ENCODE measurements around the gene ARAP2.
"Not testable (repeated sequence)": the region's sequence is repeated elsewhere in the genome, so short reads cannot be mapped to it uniquely, and the experiment has no call there.

Gene ARAP2

DNA sequence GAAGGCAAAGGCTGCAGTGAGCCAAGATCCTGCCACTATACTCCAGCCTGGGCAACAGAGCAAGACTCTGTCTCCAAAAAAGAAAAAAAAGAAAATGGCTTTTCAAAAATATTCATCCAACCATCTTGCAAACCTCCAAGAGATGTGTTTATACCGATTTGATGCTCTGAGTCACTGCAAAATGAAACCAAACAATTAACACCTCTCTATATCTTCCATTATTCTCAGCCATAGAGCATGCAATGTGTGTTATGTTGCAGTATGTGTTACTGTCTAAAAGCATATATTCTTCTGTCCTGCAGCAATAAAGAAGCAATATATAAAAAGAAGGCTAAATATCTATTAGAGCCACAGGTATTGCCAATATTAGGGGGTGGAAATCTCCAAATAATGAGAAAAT lies 51.4 kb downstream of the ARAP2 start:
- no peak overlapping the region for H3K4me3 ChIP-seq (ENCODE audit: low read length)
- H3K36me3 ChIP-seq (ENCODE audit: insufficient read depth, low read depth, low read length): no peaks in the 10 kb centered on the region
- no peak overlapping the region for H3K27ac ChIP-seq (ENCODE audit: low read length)
- no peaks in the 10 kb centered on the region for H3K9me3 ChIP-seq (ENCODE audit: insufficient read depth, low read depth, low read length)
- H3K4me1 ChIP-seq (ENCODE audit: insufficient read depth, low read length): no peaks in the 10 kb centered on the region
- no peaks in the 10 kb centered on the region for H3K27me3 ChIP-seq (ENCODE audit: insufficient read depth, low read length)
- H3K9ac ChIP-seq (ENCODE audit: low read depth, low read length): no peak overlapping the region

DNA sequence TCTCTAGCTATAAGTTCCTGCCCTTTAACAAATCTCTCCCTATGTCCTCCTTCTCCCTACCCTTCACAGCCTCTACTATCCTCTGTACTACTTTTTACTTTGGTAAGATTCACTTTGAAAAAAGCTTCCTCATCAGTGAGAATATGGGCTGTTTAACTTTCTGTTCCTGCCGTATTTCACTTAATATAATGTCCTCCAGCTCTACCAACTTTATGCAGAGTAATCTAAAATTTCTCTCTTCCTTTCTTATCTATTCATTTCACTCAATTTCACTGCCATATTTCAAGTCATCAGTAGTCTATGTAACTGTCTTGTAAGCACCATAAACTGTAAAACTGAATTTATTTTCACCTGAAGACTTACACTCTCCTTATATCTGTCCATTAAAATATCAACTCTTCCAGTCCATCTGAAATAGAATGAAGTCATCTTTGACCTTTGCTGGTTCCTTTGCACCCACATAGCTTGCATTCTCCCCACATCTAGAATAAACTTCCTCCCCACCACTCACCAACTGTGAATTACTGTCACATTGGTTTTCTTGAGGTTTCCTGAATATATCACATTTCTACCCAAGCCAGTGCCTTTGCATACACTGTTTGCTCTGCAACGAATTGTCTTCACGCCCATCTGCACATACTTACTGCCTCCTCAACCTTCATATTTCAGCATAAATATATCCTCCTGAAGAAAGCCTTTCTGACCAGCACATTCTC lies 54.6 kb downstream of the ARAP2 start:
- Histone ChIP-seq H3K4me1 (ENCODE audit: insufficient read depth, low read length) (no peaks in the 10 kb centered on the region), H3K27ac (ENCODE audit: low read length) (no peak overlapping the region), H3K36me3 (ENCODE audit: insufficient read depth, low read depth, low read length) (no peaks in the 10 kb centered on the region), H3K9me3 (ENCODE audit: insufficient read depth, low read depth, low read length) (no peaks in the 10 kb centered on the region), H3K9ac (ENCODE audit: low read depth, low read length) (no peak overlapping the region), H3K27me3 (ENCODE audit: insufficient read depth, low read length) (no peaks in the 10 kb centered on the region), H3K4me3 (ENCODE audit: low read length) (no peak overlapping the region)

DNA sequence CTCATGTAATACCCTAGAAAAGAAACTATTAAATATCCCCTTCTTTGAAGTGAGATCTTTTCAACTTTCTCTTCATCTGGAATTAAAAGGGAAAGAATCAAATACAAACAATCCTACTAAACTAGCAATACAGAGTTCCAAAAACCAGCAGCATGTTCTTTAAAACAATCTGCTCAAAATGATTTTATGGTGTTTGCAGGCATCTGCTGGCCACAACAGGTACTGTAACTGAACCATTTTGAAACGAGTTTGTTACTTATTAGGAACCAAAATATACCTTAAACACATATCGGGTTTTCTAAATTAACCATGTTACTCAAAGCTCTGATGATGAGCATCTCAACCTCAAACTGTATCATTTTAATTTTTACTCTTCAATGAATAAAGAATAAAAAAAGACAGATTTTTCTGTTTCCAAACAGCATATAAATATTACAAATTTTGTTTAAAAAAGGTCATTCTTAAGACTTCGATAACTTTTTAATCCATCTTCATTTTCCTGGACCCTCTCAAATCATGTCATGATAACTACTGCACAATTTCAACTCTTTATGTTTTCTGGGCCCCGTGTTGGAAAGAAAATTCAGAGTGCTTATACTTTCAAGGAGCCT lies 56.5 kb downstream of the ARAP2 start:
- Histone ChIP-seq H3K9ac (ENCODE audit: low read depth, low read length) (no peak overlapping the region), H3K27ac (ENCODE audit: low read length) (no peak overlapping the region), H3K9me3 (ENCODE audit: insufficient read depth, low read depth, low read length) (no peaks in the 10 kb centered on the region), H3K36me3 (ENCODE audit: insufficient read depth, low read depth, low read length) (no peaks in the 10 kb centered on the region), H3K4me3 (ENCODE audit: low read length) (no peak overlapping the region), H3K4me1 (ENCODE audit: insufficient read depth, low read length) (no peaks in the 10 kb centered on the region), H3K27me3 (ENCODE audit: insufficient read depth, low read length) (no peaks in the 10 kb centered on the region)

DNA sequence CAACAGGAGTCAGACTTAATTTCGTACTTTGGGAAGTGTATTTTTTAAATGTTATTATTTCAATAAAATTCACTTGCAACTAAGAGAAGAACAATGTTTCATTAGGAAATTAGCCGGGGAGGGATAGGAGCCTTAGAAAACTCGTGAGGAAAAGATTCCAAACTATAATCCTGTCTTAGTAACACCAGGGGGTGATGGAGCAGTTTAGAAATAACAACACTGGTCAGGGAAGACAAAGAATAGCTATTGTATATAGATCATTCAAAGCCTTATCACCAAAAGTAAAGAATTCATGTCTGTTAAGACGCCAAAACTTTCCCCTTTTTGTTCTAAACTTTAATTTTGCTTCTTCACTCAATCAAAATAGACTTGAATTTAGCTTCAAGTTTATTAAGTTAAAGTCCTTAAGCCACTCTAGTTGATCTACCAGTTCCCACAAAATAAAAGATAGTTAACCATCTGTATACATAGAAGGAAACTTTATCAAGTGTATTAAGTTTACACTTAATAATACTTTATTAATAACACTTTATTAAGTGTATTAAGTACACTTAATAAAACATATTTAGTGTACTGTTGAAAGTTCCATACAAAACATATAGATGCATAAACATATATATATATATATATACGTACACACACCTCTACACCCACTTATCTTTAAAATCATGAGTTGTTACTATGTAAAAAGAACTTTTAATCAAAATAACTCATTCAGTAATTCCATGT lies 60.5 kb downstream of the ARAP2 start:
- Histone ChIP-seq H3K9me3 (ENCODE audit: insufficient read depth, low read depth, low read length) (no peaks in the 10 kb centered on the region), H3K9ac (ENCODE audit: low read depth, low read length) (no peak overlapping the region), H3K4me1 (ENCODE audit: insufficient read depth, low read length) (no peaks in the 10 kb centered on the region), H3K27ac (ENCODE audit: low read length) (no peak overlapping the region), H3K4me3 (ENCODE audit: low read length) (no peak overlapping the region), H3K36me3 (ENCODE audit: insufficient read depth, low read depth, low read length) (no peaks in the 10 kb centered on the region), H3K27me3 (ENCODE audit: insufficient read depth, low read length) (no peaks in the 10 kb centered on the region)

DNA sequence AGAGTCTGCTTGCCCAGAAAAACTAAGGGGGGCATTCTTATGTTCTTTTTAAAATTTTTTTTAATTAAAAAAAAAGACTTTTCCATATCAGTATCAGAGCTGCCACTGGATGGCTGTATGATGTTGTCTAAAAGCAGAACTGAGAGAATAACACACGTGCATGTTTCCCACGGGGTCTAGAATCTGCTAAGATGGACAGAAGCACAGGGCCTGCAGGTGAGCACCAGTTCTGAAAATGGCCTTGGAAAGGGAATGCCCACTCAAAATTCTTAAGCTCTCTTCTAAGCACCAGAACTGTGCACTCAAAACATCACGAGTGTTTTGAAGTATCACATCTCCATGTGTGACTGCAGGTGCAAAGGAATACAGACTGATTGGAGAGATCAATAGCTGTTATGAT lies 61.1 kb downstream of the ARAP2 start:
- H3K4me1 ChIP-seq (ENCODE audit: insufficient read depth, low read length): no peaks in the 10 kb centered on the region

DNA sequence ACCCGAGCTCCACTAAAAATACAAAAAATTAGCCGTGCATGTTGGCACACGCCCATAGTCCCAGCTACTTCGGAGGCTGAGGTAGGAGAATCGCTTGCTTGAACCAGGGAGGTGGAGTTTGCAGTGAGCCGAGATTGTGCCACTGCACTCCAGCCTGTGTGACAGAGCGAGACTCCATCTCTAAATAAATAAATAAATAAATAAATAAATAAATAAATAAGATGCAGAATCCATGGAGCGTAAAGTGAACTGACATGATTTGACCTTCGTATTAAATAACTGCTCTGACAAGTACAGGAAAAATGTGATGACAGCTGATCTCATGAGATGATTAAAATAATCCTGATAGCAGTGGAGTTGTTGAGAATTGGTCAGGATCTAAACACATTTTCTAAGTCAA lies 62.0 kb downstream of the ARAP2 start:
- not testable (repeated sequence) for H3K27me3 ChIP-seq (ENCODE audit: insufficient read depth, low read length); H3K4me3 ChIP-seq (ENCODE audit: low read length); H3K36me3 ChIP-seq (ENCODE audit: insufficient read depth, low read depth, low read length); H3K9ac ChIP-seq (ENCODE audit: low read depth, low read length); H3K4me1 ChIP-seq (ENCODE audit: insufficient read depth, low read length); H3K9me3 ChIP-seq (ENCODE audit: insufficient read depth, low read depth, low read length); H3K27ac ChIP-seq (ENCODE audit: low read length)

More for the DNA sequence above, 61.1 kb downstream of the ARAP2 start:
- no peaks in the 10 kb centered on the region for H3K36me3 ChIP-seq (ENCODE audit: insufficient read depth, low read depth, low read length)
- no peaks in the 10 kb centered on the region for H3K9me3 ChIP-seq (ENCODE audit: insufficient read depth, low read depth, low read length)
- H3K27me3 ChIP-seq (ENCODE audit: insufficient read depth, low read length): no peaks in the 10 kb centered on the region
- H3K9ac ChIP-seq (ENCODE audit: low read depth, low read length): no peak overlapping the region
- no peak overlapping the region for H3K27ac ChIP-seq (ENCODE audit: low read length)
- no peak overlapping the region for H3K4me3 ChIP-seq (ENCODE audit: low read length)

DNA sequence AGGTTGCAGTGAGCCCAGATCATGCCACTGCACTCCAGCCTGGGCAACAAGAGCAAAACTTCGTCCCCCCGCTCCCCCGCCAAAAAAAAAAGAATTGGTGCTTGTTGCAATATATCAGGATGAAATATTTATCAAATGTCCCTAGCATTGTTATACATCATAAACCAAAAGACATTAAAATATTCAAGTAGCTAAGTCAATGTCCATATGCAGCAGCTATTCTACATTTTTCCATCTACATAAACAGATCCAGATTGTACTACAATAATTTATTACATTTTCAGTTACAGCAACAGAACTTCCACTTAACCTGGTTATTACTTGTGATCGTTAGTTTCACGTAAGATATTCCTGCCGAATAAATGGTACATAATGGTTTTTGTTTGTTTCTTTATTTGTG lies 64.1 kb downstream of the ARAP2 start:
- Histone ChIP-seq H3K9ac (ENCODE audit: low read depth, low read length) (no peak overlapping the region), H3K4me3 (ENCODE audit: low read length) (no peak overlapping the region), H3K27ac (ENCODE audit: low read length) (no peak overlapping the region), H3K4me1 (ENCODE audit: insufficient read depth, low read length) (no peaks in the 10 kb centered on the region), H3K36me3 (ENCODE audit: insufficient read depth, low read depth, low read length) (no peaks in the 10 kb centered on the region), H3K27me3 (ENCODE audit: insufficient read depth, low read length) (no peaks in the 10 kb centered on the region), H3K9me3 (ENCODE audit: insufficient read depth, low read depth, low read length) (no peaks in the 10 kb centered on the region)

DNA sequence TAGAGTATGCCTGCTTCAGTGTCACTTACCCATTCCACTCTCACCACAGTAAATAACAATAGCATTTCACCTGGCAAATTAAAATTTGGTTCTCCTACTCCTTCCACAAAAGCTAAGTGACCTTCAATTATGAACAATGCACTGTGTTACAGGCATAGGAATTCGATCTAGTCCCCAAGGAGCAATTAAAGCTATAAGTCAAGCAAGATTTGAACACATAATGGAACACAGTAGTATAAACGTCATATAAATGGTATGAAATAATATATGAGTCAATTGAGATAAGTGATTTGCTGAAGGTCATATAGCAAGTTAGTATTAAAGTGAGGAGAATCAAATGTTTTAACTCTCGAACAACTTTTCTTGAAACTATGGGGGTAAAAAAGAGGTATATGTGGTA lies 65.8 kb downstream of the ARAP2 start:
- Histone ChIP-seq H3K27ac (ENCODE audit: low read length) (no peak overlapping the region), H3K9ac (ENCODE audit: low read depth, low read length) (no peak overlapping the region), H3K27me3 (ENCODE audit: insufficient read depth, low read length) (no peaks in the 10 kb centered on the region), H3K9me3 (ENCODE audit: insufficient read depth, low read depth, low read length) (no peaks in the 10 kb centered on the region), H3K36me3 (ENCODE audit: insufficient read depth, low read depth, low read length) (no peaks in the 10 kb centered on the region), H3K4me1 (ENCODE audit: insufficient read depth, low read length) (no peaks in the 10 kb centered on the region), H3K4me3 (ENCODE audit: low read length) (no peak overlapping the region)

DNA sequence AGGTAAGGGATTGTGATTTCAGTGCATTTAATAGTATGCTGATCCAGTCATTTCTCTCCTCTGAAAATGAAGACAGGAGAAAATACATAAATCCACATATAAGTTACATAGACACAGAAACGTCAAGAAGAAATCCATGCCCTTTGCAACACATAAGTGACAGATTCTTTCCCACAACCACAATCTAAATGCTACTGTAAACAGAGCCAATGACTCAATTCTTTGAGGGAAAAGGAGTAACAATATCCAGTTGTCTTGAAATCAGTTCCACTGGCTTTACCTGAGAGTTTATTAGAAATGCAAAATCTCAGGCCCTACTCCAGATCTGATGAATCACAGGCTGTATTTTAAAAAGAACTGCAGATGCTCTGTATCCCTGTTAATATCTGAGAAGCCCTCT lies 66.4 kb downstream of the ARAP2 start:
- no peak overlapping the region for H3K9ac ChIP-seq (ENCODE audit: low read depth, low read length)
- H3K27ac ChIP-seq (ENCODE audit: low read length): no peak overlapping the region
- no peaks in the 10 kb centered on the region; the same call in 1 of the 2 replicates for H3K4me1 ChIP-seq (ENCODE audit: insufficient read depth, low read length)
- no peaks in the 10 kb centered on the region for H3K27me3 ChIP-seq (ENCODE audit: insufficient read depth, low read length)
- no peaks in the 10 kb centered on the region for H3K9me3 ChIP-seq (ENCODE audit: insufficient read depth, low read depth, low read length)
- H3K36me3 ChIP-seq (ENCODE audit: insufficient read depth, low read depth, low read length): no peaks in the 10 kb centered on the region
- H3K4me3 ChIP-seq (ENCODE audit: low read length): no peak overlapping the region

DNA sequence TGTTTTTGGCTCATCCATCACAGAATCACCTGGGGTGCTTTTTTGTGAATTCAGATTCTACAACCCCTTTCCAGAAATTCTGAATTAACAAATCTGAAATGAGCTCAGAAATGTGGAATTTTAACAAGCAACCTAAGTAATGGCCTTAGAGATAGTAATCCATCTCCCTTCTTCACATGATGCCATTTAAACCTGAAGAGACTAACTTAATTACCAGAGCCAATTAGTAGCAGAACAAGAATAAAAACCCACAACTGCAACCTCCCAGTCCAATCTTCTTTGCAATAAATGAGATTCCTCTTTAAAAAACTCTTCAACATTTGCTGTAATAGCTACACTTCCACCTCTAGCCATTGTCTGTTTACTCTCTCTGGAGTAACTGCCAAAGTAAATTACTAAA lies 69.7 kb downstream of the ARAP2 start:
- Histone ChIP-seq H3K4me3 (ENCODE audit: low read length) (no peak overlapping the region), H3K36me3 (ENCODE audit: insufficient read depth, low read depth, low read length) (no peaks in the 10 kb centered on the region), H3K27ac (ENCODE audit: low read length) (no peak overlapping the region), H3K9me3 (ENCODE audit: insufficient read depth, low read depth, low read length) (no peaks in the 10 kb centered on the region), H3K4me1 (ENCODE audit: insufficient read depth, low read length) (no peaks in the 10 kb centered on the region; the same call in 1 of the 2 replicates), H3K27me3 (ENCODE audit: insufficient read depth, low read length) (no peaks in the 10 kb centered on the region), H3K9ac (ENCODE audit: low read depth, low read length) (no peak overlapping the region)

DNA sequence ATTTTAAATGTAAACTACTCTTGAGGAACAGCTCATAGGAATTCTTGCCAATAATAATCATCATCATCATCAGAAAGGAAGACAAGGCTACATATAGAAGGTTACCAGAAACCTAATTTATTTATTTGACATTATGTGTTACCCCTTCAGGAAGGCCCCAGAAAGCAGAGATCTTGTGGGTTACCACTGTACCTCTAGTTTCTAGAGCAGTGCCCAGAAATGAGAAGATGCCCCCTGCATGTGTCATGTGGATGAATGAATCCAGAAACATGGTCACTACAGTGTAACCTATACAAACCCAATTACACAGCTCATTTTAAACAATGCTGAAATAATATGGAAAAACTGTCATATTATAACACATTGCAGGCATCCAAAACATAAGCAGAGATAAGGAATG lies 70.4 kb downstream of the ARAP2 start:
- no peaks in the 10 kb centered on the region for H3K27me3 ChIP-seq (ENCODE audit: insufficient read depth, low read length)
- H3K4me3 ChIP-seq (ENCODE audit: low read length): no peak overlapping the region
- H3K4me1 ChIP-seq (ENCODE audit: insufficient read depth, low read length): no peaks in the 10 kb centered on the region; the same call in 1 of the 2 replicates
- H3K27ac ChIP-seq (ENCODE audit: low read length): no peak overlapping the region
- no peak overlapping the region for H3K9ac ChIP-seq (ENCODE audit: low read depth, low read length)
- H3K36me3 ChIP-seq (ENCODE audit: insufficient read depth, low read depth, low read length): no peaks in the 10 kb centered on the region
- no peaks in the 10 kb centered on the region for H3K9me3 ChIP-seq (ENCODE audit: insufficient read depth, low read depth, low read length)

DNA sequence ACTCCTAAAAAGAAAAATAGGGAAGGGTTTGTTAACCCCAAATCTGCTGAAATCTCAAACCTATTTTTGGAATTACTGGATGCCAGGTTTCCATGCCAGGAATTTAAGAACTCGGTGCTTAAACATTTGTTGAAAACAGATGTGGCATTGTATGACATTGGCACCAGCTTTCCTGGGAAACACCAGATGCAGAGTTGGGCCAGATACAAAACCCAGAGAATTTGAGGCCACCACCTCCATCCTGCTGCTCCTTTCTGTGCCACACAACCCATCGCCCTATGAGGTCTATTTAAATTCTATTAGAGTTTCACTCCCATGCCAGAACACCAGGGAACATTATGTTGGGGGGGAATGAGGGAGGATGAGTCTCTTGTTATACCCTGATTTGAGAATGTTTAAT lies 71.7 kb downstream of the ARAP2 start:
- H3K27ac ChIP-seq (ENCODE audit: low read length): no peak overlapping the region

More for the DNA sequence above, 71.7 kb downstream of the ARAP2 start:
- Histone ChIP-seq H3K36me3 (ENCODE audit: insufficient read depth, low read depth, low read length) (no peaks in the 10 kb centered on the region), H3K4me1 (ENCODE audit: insufficient read depth, low read length) (no peaks in the 10 kb centered on the region; the same call in 1 of the 2 replicates), H3K9ac (ENCODE audit: low read depth, low read length) (no peak overlapping the region), H3K4me3 (ENCODE audit: low read length) (no peak overlapping the region), H3K27me3 (ENCODE audit: insufficient read depth, low read length) (no peaks in the 10 kb centered on the region), H3K9me3 (ENCODE audit: insufficient read depth, low read depth, low read length) (no peaks in the 10 kb centered on the region)
